Measurements from ENCODE around the gene MED20.

DNA sequence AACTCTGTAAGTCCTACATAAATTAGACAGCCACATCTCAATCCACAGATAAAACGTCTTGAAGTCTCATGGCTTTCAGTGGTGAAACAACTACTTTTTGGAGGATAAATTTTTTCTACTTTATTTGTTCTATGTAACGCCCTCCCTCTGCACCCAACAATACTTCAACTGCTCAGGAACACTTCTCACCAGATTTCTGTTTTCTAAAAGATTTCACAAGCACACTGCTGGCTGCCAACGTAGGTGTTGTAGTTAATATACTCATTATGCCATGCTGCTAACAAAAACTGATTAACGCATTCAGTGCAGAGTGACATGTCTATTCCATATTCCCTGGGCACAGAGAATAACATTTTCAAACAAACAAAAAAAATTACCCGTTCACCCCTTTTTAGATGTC is 36.0 kb downstream of the MED20 start:
- no peak for TF ChIP-seq EZH2 (IDR thresholded peaks at IDR 0.05)
- no peak for TF ChIP-seq POLR2AphosphoS5 (IDR thresholded peaks at IDR 0.05; ENCODE audit: borderline replicate concordance, low read depth, low read length)
- TF ChIP-seq FOXP2 (optimal IDR thresholded peaks at IDR 0.05; ENCODE audit: control extremely low read depth, extremely low read length, insufficient read depth), result no peak

Data from SK-N-MC (cell line).